NT2/D1 (cell line): ENCODE measurements around the gene GIPC2.

Source experiments
- SUZ12 ChIP-seq: IDR thresholded peaks from 2 replicates; pipeline ENCODE4 v1.6.1; 2011; ENCODE audit not compliant: insufficient read length, insufficient read depth; ENCODE audit errors: extremely low read depth
- YY1 ChIP-seq: IDR thresholded peaks from 2 replicates; pipeline ENCODE4 v1.6.1; 2011; ENCODE audit not compliant: insufficient read length, insufficient read depth
- ZNF274 ChIP-seq: IDR thresholded peaks from 2 replicates; pipeline ENCODE4 v1.6.1; 2011; ENCODE audit warnings: mild to moderate bottlenecking, low read depth, low read length

- TF ChIP-seq YY1 (no peak), ZNF274 (no peak), SUZ12 (no peak)
Measured at GRCh38 chr1:78006521-78006920, 39.2 kb upstream of the GIPC2 start.
